Subcutaneous adipose tissue (tissue), 4 donors: ENCODE measurements around the gene AMN. TPM values are rescaled to one million over a fixed set of nuclear protein-coding genes. Genes with fewer than 3 reads are reported as not detected.

Experiments
- CTCF ChIP-seq: fragments of 450-650 bp; IDR thresholded peaks from one replicate; pipeline ENCODE4 v1.5.1; 2016; ENCODE audit warnings: low read depth, mild to moderate bottlenecking, control low read depth, antibody characterized with exemption, moderate library complexity
- total RNA-seq, 4 donors: library from RNA; depleted of rRNA; stranded (reverse); fragments of >200 nt; gene quantifications; one replicate each; pipeline ENCODE4 v1.1.0, GENCODE V29; 2016

Gene AMN
- total RNA-seq, result 1 to 10 TPM in 1 of 4 donors, under 1 TPM in 1, not detected in 2; 0.66 to 1.9 TPM

- TF ChIP-seq CTCF, result no peak
Observed at GRCh38 chr14:102922490-102923200, at the start of gene AMN. Gene AMN, plus strand, starts transcription at chr14:102922663. Its CDS starts 26 bp downstream, at chr14:102922689.

GRCh38 chr14:102873131-102873530 is 49.3 kb upstream of the AMN start:
- no peak for TF ChIP-seq CTCF

GRCh38 chr14:102873546-102874061 is 48.9 kb upstream of the AMN start:
- no peak for TF ChIP-seq CTCF

- TF ChIP-seq CTCF, result no peak
Observed at GRCh38 chr14:102875652-102876051, 46.8 kb upstream of the AMN start.

GRCh38 chr14:102878174-102878969 is 44.1 kb upstream of the AMN start:
- no peak for TF ChIP-seq CTCF

GRCh38 chr14:102878970-102879460 is 43.4 kb upstream of the AMN start:
- TF ChIP-seq CTCF, result no peak

GRCh38 chr14:102882226-102882906 is 40.1 kb upstream of the AMN start:
- TF ChIP-seq CTCF, result no peak
